Ectodermal cell (in vitro differentiated cells): ENCODE results near the gene AIF1.
A peak's percentile ranks its signal among the peaks of the same experiment; 100 is the strongest.

Source experiments
- H3K27ac ChIP-seq: 2 replicates; pipeline ENCODE4 v1.7.0; 2013; ENCODE audit warnings: mild to moderate bottlenecking, low read depth, low read length; ENCODE audit not compliant: insufficient read depth, poor library complexity, severe bottlenecking
- H3K27me3 ChIP-seq: 2 replicates; pipeline ENCODE4 v1.7.0; 2013; ENCODE audit warnings: mild to moderate bottlenecking, low read length; ENCODE audit not compliant: insufficient read depth, control insufficient read depth, poor library complexity, severe bottlenecking
- H3K36me3 ChIP-seq: one replicate; pipeline ENCODE4 v1.7.0; 2013; ENCODE audit warnings: low read length; ENCODE audit not compliant: control insufficient read depth, insufficient read depth
- H3K4me1 ChIP-seq: one replicate; pipeline ENCODE4 v1.7.0; 2013; ENCODE audit warnings: low read length; ENCODE audit not compliant: control insufficient read depth, insufficient read depth
- H3K4me3 ChIP-seq: 2 replicates; pipeline ENCODE4 v1.7.0; 2013; ENCODE audit warnings: low read depth, low read length, control low read depth; ENCODE audit not compliant: insufficient read depth
- H3K9me3 ChIP-seq: 2 replicates; pipeline ENCODE4 v1.7.0; 2013; ENCODE audit warnings: mild to moderate bottlenecking, low read length, moderate library complexity; ENCODE audit not compliant: control insufficient read depth
- WGBS, 2 experiments: methylation state at CpG; one replicate each; pipeline ENCODE4 v1.1.7; 2013; ENCODE audit warnings: missing lambda C conversion rate in 2 of 2; 5-methylcytosine and 5-hydroxymethylcytosine counted together

AIF1 gene

DNA sequence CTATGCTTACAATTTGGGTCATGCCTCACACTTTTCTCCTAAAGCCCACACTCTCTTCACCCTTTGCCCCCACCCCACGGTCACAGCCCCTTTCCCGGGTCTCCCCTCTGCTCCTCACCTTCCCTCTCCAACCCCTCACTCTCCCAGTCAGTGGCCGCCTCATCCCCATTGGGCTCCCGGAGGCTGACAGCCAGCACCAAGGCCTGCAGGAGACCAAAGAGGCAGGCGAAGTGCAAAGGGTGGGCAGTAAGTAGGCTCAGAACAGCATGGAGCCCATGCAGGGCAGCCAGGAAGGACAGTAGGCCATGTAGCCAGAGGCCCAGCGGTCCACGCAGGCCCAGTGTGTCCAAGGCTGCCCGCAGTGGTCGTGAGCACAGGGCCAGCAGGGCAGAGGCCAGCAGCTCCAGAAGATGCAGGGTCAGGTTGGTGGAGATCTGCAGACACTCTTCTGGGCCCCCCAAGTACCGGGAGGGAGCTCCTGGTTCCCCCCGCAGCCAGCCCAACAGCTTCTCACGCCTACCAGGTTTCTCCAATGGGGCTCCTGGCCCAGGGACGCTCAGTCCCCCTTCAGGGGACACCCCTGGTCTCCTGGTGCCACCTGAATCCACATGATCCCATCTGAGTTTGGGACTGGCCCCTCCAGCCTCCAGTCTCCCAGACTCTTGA, 44.1 kb downstream of the AIF1 start:
- Histone ChIP-seq H3K4me3 (peak overlapping the region; percentile 66), H3K36me3 (no peaks in the 10 kb centered on the region), H3K27ac (no peak overlapping the region), H3K4me1 (peaks cover 27% of the 10 kb centered on the region), H3K27me3 (no peaks in the 10 kb centered on the region), H3K9me3 (no peaks in the 10 kb centered on the region)
- WGBS, 2 experiments = 95% methylated on average over 13 of the region's 13 CpGs

DNA sequence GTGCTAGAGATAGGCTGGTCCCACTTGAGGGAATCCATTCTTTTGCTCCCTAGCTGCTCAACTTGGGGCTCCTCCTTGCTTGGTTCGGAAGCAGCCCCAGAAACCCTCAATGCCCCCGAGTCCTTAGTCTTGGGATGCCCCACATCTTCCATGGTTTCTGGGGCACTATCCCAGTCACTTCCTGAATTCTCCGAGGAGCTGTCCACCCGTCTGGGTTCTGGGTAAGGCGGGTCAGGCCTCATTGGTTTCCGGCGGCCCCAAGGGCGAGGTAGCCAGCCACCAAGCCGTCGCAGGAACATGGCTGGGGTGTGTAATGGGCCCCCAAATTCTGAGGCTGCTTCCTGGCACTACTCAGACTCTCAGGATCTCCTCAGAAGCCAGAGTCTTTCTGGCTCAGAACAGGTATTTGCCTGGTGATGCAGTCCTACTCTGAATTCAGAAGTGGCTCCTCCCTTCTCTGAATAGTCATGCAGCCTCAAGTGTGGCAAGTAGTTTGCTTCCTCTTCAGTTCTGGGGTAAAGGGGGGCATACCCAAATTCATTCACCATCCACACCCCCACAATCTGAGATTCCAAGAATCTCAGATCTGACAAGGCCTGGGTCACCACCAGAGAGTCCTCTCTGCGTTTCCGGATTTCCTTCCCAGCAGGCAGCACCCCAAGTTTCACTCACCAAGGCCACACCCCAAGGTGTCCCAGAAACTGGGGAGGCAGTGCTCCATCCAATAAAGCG, 44.8 kb downstream of the AIF1 start:
- Histone ChIP-seq H3K27ac (peak overlapping the region; percentile 31), H3K27me3 (no peaks in the 10 kb centered on the region), H3K4me3 (peak overlapping the region; percentile 66), H3K9me3 (no peaks in the 10 kb centered on the region), H3K4me1 (peaks cover 31% of the 10 kb centered on the region), H3K36me3 (no peaks in the 10 kb centered on the region)
- WGBS, 2 experiments = 56 to 58% methylated on average over 13 of the region's 13 CpGs

DNA sequence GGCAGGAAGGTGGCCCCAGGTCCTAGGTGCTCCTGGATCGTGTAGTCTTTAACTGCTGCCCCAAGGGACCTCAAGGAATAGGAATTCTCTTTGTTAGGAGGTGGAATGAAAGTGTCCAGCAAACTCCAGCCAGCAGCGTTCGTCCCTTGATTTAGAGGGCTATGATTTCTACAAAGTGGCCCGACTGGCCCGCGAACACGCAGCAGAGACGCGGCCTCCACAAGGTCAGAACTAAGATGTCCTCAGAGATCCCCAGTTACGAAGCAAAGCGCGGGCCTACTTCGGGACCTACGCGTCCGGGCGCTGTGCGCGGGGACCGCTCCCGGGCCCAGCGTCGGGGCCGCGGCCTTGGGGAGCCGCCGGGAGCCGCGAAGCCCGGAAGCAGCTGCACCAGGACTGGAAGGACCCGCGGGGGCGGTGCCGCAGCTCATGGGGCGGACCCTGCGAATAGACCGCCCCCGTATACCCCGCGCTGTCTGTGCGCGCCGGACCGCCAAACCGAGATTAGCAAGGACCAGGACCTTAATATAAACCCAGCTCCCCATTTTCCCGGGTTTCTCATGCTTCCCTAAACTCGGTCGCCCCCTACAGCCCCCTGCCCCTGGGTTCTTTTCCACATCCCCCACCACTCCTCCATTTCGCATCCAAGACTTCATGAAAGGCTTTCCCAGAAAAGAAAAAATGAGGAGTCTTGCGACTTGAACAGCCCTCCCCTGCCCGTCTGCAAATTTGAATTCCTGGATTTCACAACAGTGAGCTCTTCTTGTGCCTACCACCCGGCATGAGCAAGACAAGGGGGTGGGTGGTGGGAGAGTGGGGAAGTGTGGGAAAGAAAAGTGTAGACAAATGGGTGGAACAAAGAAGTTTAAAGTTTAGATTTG, 45.6 kb downstream of the AIF1 start, which contains the start of gene C6orf47:
TSS of gene C6orf47 (minus strand) at position 398 of the 881 bp plus-strand sequence. CDS start 831 bp downstream, outside the sequence.
- H3K4me1 ChIP-seq = peaks cover 31% of the 10 kb centered on the region
- no peaks in the 10 kb centered on the region for H3K9me3 ChIP-seq
- peak within 1 kb of the TSS; percentile 62 for H3K27ac ChIP-seq
- H3K36me3 ChIP-seq = no peaks in the 10 kb centered on the region
- H3K4me3 ChIP-seq = peak within 1 kb of the TSS; percentile 66
- H3K27me3 ChIP-seq = no peaks in the 10 kb centered on the region
- 1 to 2% methylated on average over 52 of the region's 52 CpGs for WGBS, 2 experiments

DNA sequence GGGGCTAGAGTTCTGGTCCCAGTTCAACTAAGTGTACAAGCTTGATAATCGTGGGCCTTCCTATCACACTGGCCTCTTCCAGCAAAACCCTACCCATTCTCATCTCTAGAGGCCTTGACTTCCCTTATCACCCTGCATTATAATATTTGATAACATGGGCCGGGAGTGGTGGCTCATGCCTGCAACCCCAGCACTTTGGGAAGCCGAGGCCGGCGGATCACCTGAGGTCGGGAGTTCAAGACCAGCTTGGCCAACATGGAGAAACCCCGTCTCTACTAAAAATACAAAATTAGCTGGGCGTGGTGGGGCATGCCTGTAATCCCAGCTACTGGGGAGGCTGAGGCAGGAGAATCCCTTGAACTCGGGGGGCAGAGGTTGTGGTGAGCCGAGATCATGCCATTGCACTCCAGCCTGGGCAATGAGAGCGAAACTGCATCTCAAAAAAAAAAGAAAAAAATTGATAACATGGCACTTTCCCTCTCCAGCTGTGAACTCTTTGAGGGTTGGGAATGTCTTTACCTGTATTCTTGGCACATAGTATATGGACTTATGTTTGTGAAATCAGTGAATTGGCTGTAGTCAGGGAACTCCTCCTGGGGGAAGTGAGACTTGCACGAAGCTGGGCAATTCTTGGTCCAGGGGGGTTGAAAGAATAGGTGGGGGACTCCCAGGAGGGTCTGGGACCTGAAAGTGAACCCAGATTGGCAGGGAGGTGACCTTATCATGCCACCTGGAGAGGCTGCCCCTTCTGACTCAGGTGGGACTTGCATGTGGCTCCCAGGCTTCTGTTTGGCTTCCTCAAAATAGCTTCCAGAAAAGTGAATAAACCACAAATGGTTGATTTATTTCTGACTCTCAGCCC, 46.5 kb downstream of the AIF1 start:
- H3K27me3 ChIP-seq = no peaks in the 10 kb centered on the region
- H3K27ac ChIP-seq = peak overlapping the region; percentile 62
- peaks cover 31% of the 10 kb centered on the region for H3K4me1 ChIP-seq
- H3K4me3 ChIP-seq = peak overlapping the region; percentile 66
- H3K9me3 ChIP-seq = no peaks in the 10 kb centered on the region
- H3K36me3 ChIP-seq = no peaks in the 10 kb centered on the region
- 94% methylated on average over 12 of the region's 12 CpGs for WGBS, 2 experiments

DNA sequence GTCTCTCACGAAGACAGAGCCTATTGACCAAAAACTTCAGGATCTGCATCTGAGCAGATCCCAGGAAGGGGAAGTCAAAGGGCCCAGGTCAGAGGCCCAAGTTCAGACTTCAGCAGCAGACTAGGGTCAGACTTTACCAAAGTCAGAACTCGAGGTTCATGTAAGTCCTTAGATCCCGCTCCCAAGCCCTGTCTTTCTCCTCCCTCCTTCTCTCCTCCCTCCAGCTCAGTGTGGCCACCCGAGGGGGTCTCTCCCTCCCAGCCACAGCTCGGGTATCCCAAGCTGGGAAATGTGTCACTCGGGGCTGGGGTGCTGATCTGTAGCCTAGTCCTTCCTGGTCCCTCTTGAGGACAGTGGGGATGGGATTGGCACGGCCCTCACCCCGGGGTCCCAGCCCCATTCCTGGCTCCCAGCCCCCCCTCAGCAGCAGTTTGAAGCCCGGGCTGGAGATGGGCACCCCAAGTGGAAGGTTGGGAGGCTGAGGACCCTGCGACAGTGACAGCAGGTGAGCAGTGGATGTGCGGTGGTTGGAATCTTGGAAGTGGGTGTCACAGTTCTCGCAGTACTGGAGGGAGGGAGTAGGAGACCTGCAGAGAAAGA, 47.2 kb downstream of the AIF1 start:
- no peaks in the 10 kb centered on the region for H3K9me3 ChIP-seq
- H3K4me1 ChIP-seq = peaks cover 31% of the 10 kb centered on the region
- no peak overlapping the region for H3K27ac ChIP-seq
- no peak overlapping the region for H3K4me3 ChIP-seq
- WGBS, 2 experiments = 93 to 94% methylated on average over 12 of the region's 12 CpGs
- peaks cover under 1% of the 10 kb centered on the region for H3K36me3 ChIP-seq
- H3K27me3 ChIP-seq = no peaks in the 10 kb centered on the region

DNA sequence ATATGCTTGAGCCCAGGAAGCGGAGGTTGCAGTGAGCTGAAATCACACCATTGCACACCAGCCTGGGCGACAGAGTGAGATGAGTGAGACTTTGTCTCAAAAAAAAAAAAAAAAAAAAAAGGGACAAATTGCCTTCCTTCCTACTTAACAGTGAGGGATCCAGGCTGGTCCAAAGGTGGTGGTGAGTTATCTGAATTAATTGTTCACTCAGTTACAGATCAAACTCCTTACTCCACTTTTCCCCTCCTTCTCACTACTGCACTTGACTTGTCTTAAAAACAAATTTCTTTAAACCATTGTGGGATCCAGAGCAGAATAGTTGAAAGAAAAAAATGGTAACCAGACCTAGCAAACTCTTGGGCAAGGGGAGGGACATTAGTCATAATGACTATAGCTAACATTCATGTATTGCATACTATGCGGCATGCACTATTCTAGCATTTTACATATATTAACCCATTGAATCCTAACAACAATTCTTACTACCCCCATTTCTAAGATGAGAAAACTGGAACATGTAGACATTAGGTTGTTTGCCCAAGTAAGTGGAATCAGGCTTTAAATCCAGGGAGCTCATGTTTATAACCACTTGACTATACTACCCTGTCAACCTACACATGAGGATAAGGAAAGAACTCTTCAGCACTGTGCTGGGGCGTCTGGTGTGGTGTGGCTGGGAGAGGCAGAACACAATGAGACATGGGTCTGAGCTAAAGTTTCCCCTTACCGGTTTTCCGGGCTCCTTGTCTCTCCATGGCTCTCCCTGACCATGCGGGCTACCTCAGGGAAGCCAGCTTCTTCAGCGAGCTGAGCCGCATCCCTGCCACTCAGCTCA, 48.3 kb downstream of the AIF1 start:
- no peak overlapping the region for H3K27ac ChIP-seq
- 88 to 89% methylated on average over 9 of the region's 9 CpGs for WGBS, 2 experiments
- no peaks in the 10 kb centered on the region for H3K9me3 ChIP-seq
- H3K4me1 ChIP-seq = peaks cover 31% of the 10 kb centered on the region
- peak overlapping the region; percentile 74 for H3K4me3 ChIP-seq
- no peaks in the 10 kb centered on the region for H3K27me3 ChIP-seq
- H3K36me3 ChIP-seq = peaks cover 10% of the 10 kb centered on the region

DNA sequence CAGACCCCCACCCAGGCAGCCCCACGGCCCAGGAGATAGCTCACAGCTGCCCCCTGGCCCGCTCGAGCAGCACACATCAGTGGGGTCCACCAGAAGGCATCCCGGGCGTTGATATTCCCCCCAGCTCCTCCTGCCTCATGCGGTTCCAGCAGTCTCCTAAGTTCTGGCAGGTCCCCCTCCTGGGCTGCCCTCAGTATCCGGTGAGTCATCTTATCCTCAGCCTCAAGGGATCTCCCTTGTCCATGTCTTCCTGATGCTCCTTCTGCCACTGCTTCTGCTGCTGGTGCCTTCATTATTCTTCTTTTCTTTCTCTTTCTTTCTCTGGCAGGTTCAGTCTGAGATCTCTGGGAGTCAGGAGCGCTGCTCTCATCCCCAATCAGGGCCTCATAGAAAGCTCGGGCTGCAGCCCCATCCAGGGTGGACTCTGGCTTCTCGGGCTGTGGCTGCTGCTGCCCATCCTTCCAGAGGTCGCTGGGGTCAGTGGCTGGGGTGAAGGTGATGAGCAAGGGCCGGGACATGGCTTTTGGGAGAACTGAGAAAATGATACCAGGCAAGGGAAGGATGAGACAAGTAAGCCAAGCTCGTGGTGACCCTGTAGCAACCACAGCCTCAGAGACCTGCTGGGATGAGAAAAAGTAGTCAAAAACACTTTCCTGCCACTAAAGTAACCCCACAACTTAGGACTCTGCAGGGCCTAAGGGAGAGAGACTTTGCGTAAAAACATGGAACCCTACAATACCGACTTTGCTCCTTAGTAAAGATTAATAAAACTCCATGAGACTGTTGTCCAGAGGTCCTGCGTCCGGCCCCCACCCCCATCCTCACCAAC, 49.1 kb downstream of the AIF1 start:
- 44 to 46% methylated on average over 17 of the region's 17 CpGs for WGBS, 2 experiments
- Histone ChIP-seq H3K4me1 (peaks cover 22% of the 10 kb centered on the region), H3K36me3 (peaks cover 17% of the 10 kb centered on the region), H3K9me3 (no peaks in the 10 kb centered on the region), H3K27me3 (no peaks in the 10 kb centered on the region), H3K27ac (peak overlapping the region; percentile 94), H3K4me3 (peak overlapping the region; percentile 74)

DNA sequence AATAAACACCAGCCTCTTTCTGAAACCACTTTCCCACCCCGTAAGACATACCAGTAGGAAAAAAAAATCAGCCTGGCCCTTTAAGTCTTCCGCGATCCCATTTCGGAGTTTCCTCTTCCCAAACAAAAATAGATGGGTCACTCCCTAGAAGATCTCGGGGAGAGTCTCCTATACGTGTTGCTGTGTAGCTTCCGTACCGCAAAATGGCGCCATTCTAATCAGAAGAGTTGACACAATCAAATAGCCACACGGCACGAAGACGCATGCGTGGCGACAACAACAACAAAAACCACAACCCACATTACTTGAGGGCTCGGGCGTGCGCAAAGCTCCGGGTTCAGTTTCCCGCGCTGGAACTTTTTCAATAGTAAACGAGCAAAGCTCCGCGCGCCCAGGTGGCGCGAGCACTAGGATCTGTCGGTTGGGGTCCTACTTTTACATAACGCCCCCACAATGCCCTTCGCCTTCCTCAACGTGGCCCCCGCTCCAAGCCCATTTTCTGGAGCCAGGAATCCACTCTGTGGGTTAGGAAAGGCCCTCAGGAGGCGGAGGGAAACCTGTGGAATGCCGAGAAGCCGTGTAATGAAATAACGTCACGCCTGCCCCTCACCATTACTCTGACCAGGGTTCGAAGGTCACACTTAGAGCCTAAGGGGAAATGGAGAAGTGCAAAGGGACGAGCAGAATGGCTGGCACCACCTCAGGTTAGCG, 49.9 kb downstream of the AIF1 start, which contains the start of gene GPANK1:
TSS of gene GPANK1 (minus strand) at position 208 of the 711 bp plus-strand sequence. CDS start 519 bp downstream, outside the sequence.
- WGBS, 2 experiments = 0% methylated on average over 39 of the region's 39 CpGs
- Histone ChIP-seq H3K36me3 (peaks cover 25% of the 10 kb centered on the region), H3K27ac (peak within 1 kb of the TSS; percentile 94), H3K9me3 (no peaks in the 10 kb centered on the region), H3K4me3 (peak within 1 kb of the TSS; percentile 74), H3K27me3 (no peaks in the 10 kb centered on the region), H3K4me1 (peaks cover 16% of the 10 kb centered on the region)
